ENCODE results near the gene RLN3. TPM values are rescaled to one million over a fixed set of nuclear protein-coding genes. Genes with fewer than 3 reads are reported as not detected.

The RLN3 gene
- total and polyA plus RNA-seq, 2 experiments from 2014 or later = not detected

GRCh38 chr19:13995878-13996765, 31.8 kb upstream of the RLN3 start (continued):
- TF ChIP-seq STAT1 (IDR thresholded peaks at IDR 0.05; ENCODE audit: unreplicated experiment) = no peak
- no peak for TF ChIP-seq REST (IDR thresholded peaks at IDR 0.05; ENCODE audit: unreplicated experiment)
- no peak for TF ChIP-seq EZH2phosphoT487 (IDR thresholded peaks at IDR 0.05; ENCODE audit: unreplicated experiment)
- TF ChIP-seq EZH2 (IDR thresholded peaks at IDR 0.05; ENCODE audit: low read depth, unreplicated experiment) = no peak
- TF ChIP-seq ZNF114 (CRISPR knock-in tag; IDR thresholded peaks at IDR 0.05) = no peak
- TF ChIP-seq NANOG (IDR thresholded peaks at IDR 0.05; ENCODE audit: borderline replicate concordance) = no peak
- TF ChIP-seq ZNF331 (CRISPR knock-in tag; IDR thresholded peaks at IDR 0.05; ENCODE audit: low read depth) = no peak
- no peak for TF ChIP-seq POLR2AphosphoS5 (IDR thresholded peaks at IDR 0.05; ENCODE audit: low read depth)

GRCh38 chr19:13996928-13997630, 30.9 kb upstream of the RLN3 start:
- 0 out of 2 replicates have a peak, but pooled peaks cover 3% of the 10 kb centered on the region for H3F3A ChIP-seq (replicated peaks; ENCODE audit: low read depth)
- no peak for ATAC-seq
- DNase-seq (ENCODE audit: low spot score) = no peak
- TF ChIP-seq CREB1 (CRISPR knock-in tag; IDR thresholded peaks at IDR 0.05; ENCODE audit: low read depth) = no peak
- TF ChIP-seq REST (IDR thresholded peaks at IDR 0.05; ENCODE audit: unreplicated experiment) = no peak
- no peak for TF ChIP-seq ZNF114 (CRISPR knock-in tag; IDR thresholded peaks at IDR 0.05)
- TF ChIP-seq STAT1 (IDR thresholded peaks at IDR 0.05; ENCODE audit: unreplicated experiment) = no peak
- no peak for TF ChIP-seq JUNB (IDR thresholded peaks at IDR 0.05; ENCODE audit: unreplicated experiment)

More at GRCh38 chr19:13996928-13997630, 30.9 kb upstream of the RLN3 start:
- Mint-ChIP-seq H3K4me1 (no peaks in the 10 kb centered on the region), H3K27me3 (ENCODE audit: insufficient read depth, low read depth, poor library complexity) (no peaks in the 10 kb centered on the region), H3K36me3 (ENCODE audit: low read depth) (peaks cover 36% of the 10 kb centered on the region; the same call in 2 of the 3 replicates), H3K9me3 (peaks cover 20% of the 10 kb centered on the region; the same call in 2 of the 3 replicates), H3K4me3 (no peak overlapping the region), H3K27ac (no peak overlapping the region)
- no peaks in the 10 kb centered on the region for H3K9me2 ChIP-seq (ENCODE audit: insufficient read depth)
- no peak overlapping the region for H3K4me2 ChIP-seq
- no peaks in the 10 kb centered on the region for H4K20me1 ChIP-seq (replicated peaks; ENCODE audit: insufficient read depth)
- no peaks in the 10 kb centered on the region for H3K4me1 ChIP-seq (ENCODE audit: insufficient read depth)
- H2AFZ ChIP-seq = no peak overlapping the region
- H3K36me3 ChIP-seq (ENCODE audit: insufficient read depth) = 0 out of 2 replicates have a peak, but pooled peaks cover 6% of the 10 kb centered on the region
- H3K27ac ChIP-seq (ENCODE audit: low read depth) = no peak overlapping the region
- H3K79me2 ChIP-seq (replicated peaks; ENCODE audit: insufficient read depth) = peaks cover 26% of the 10 kb centered on the region
- no peak overlapping the region for H3K4me3 ChIP-seq
- no peaks in the 10 kb centered on the region for H3K27me3 ChIP-seq (ENCODE audit: insufficient read depth)
